GM19099 (cell line): ENCODE measurements around the gene KCNK16.

ENCODE experiments used
- POLR2A ChIP-seq: IDR thresholded peaks from 3 replicates; pipeline ENCODE4 v1.6.1; 2011; ENCODE audit warnings: low read depth; ENCODE audit not compliant: insufficient read length; ENCODE audit errors: extremely low read depth

KCNK16 gene

GRCh38 chr6:39322306-39322850 is at the start of gene KCNK16:
Gene KCNK16 (minus strand): TSS chr6:39322702. CDS start chr6:39322540, 162 bp downstream.
- TF ChIP-seq POLR2A, result no peak

- TF ChIP-seq POLR2A, result no peak
These were observed 47.9 kb upstream of the KCNK16 start for GRCh38 chr6:39370390-39370789.

GRCh38 chr6:39369987-39370386 is 47.5 kb upstream of the KCNK16 start:
- no peak for TF ChIP-seq POLR2A

GRCh38 chr6:39367700-39368099 is 45.2 kb upstream of the KCNK16 start:
- TF ChIP-seq POLR2A, result no peak

- no peak for TF ChIP-seq POLR2A
These were observed 44.6 kb upstream of the KCNK16 start for GRCh38 chr6:39366931-39367618.

- TF ChIP-seq POLR2A, result no peak
These were observed 43.0 kb upstream of the KCNK16 start for GRCh38 chr6:39365281-39366074.

- TF ChIP-seq POLR2A, result no peak
These were observed 40.8 kb upstream of the KCNK16 start for GRCh38 chr6:39363280-39363679.

- no peak for TF ChIP-seq POLR2A
These were observed 40.0 kb upstream of the KCNK16 start for GRCh38 chr6:39362487-39362865.

- TF ChIP-seq POLR2A, result no peak
These were observed 39.4 kb upstream of the KCNK16 start for GRCh38 chr6:39361657-39362486.

- no peak for TF ChIP-seq POLR2A
These were observed 37.9 kb upstream of the KCNK16 start for GRCh38 chr6:39360378-39360777.

- TF ChIP-seq POLR2A, result no peak
These were observed 35.6 kb upstream of the KCNK16 start for GRCh38 chr6:39357998-39358686.

- no peak for TF ChIP-seq POLR2A
These were observed 31.3 kb upstream of the KCNK16 start for GRCh38 chr6:39353698-39354315.

- TF ChIP-seq POLR2A, result no peak
These were observed 28.4 kb upstream of the KCNK16 start for GRCh38 chr6:39350723-39351505.
